GM18507 (cell line): ENCODE measurements around the gene OR6C68.
"Not testable (repeated sequence)": the region's sequence is repeated elsewhere in the genome, so short reads cannot be mapped to it uniquely, and the experiment has no call there.

Experiments
- DNase-seq: peaks from one replicate; pipeline ENCODE4 v3.0.0; 2011; ENCODE audit warnings: low read depth; ENCODE audit not compliant: insufficient read length; ENCODE audit errors: extremely low spot score
- FAIRE-seq: peaks from 2 replicates; lab custom pipeline; 2011; peaks lifted over from hg19 to GRCh38; lab: Jason Lieb, UNC

The OR6C68 gene

GRCh38 chr12:55492078-55492477 is at the start of gene OR6C68:
OR6C68 (plus strand) TSS chr12:55492378; CDS start chr12:55492378, 0 bp downstream.
- DNase-seq (no peak), FAIRE-seq (no peak)

GRCh38 chr12:55443776-55444175 is 48.4 kb upstream of the OR6C68 start, which contains the start of gene OR6C2:
OR6C2 (plus strand) TSS chr12:55444076; CDS start chr12:55452214, 8,138 bp downstream.
- no peak for FAIRE-seq
- DNase-seq: no peak

GRCh38 chr12:55445357-55445756 is 46.8 kb upstream of the OR6C68 start:
- DNase-seq (no peak), FAIRE-seq (no peak)

GRCh38 chr12:55446326-55446725 is 45.9 kb upstream of the OR6C68 start:
- FAIRE-seq: no peak

GRCh38 chr12:55448825-55449224 is 43.4 kb upstream of the OR6C68 start:
- FAIRE-seq: no peak

More at GRCh38 chr12:55446326-55446725, 45.9 kb upstream of the OR6C68 start:
- DNase-seq: no peak

GRCh38 chr12:55464926-55465325 is 27.3 kb upstream of the OR6C68 start:
- FAIRE-seq, DNase-seq: not testable (repeated sequence)

More at GRCh38 chr12:55448825-55449224, 43.4 kb upstream of the OR6C68 start:
- no peak for DNase-seq

- no peak for FAIRE-seq
- peak; percentile 2 for DNase-seq
Observed at GRCh38 chr12:55467836-55468235, 24.3 kb upstream of the OR6C68 start.

- FAIRE-seq (no peak), DNase-seq (no peak)
Observed at GRCh38 chr12:55469291-55469690, 22.9 kb upstream of the OR6C68 start.

- FAIRE-seq: no peak
- no peak for DNase-seq
Observed at GRCh38 chr12:55470088-55470829, 21.9 kb upstream of the OR6C68 start, which contains the start of gene OR6C70. OR6C70 (minus strand) TSS chr12:55470138; CDS start chr12:55470138, 0 bp downstream.

- DNase-seq (no peak), FAIRE-seq (no peak)
Observed at GRCh38 chr12:55472264-55472663, 19.9 kb upstream of the OR6C68 start.

- FAIRE-seq, DNase-seq: not testable (repeated sequence)
Observed at GRCh38 chr12:55479136-55479535, 13.0 kb upstream of the OR6C68 start.

- not testable (repeated sequence) for FAIRE-seq, DNase-seq
Observed at GRCh38 chr12:55484284-55484683, 7.9 kb upstream of the OR6C68 start.

GRCh38 chr12:55495490-55495889 is 3.3 kb downstream of the OR6C68 start:
- no peak for FAIRE-seq
- no peak for DNase-seq

GRCh38 chr12:55499231-55499630 is 7.1 kb downstream of the OR6C68 start:
- DNase-seq (no peak), FAIRE-seq (no peak)

- FAIRE-seq: no peak
- no peak for DNase-seq
Observed at GRCh38 chr12:55499810-55500252, 7.7 kb downstream of the OR6C68 start.

- DNase-seq (no peak), FAIRE-seq (no peak)
Observed at GRCh38 chr12:55501601-55502000, 9.4 kb downstream of the OR6C68 start.

- DNase-seq (no peak), FAIRE-seq (no peak)
Observed at GRCh38 chr12:55515696-55516095, 23.5 kb downstream of the OR6C68 start.

- FAIRE-seq: no peak
- no peak for DNase-seq
Observed at GRCh38 chr12:55516391-55516790, 24.2 kb downstream of the OR6C68 start.
